Panc1 (cell line): ENCODE data around the gene RANGRF. TPM values are rescaled to one million over a fixed set of nuclear protein-coding genes. Genes with fewer than 3 reads are reported as not detected.

Experiments
- ATAC-seq: fragments of 200-7000 bp; cut with Tn5 transposase; 2 replicates; pipeline ENCODE4 v1.9.1; 2020; ENCODE audit warnings: mild to moderate bottlenecking, moderate library complexity
- BruUV-seq: library from RNA; stranded (reverse); fragments of 400-500 nt; replicated peaks from 2 replicates; lab custom pipeline; 2021; lab: Mats Ljungman, UMichigan
- CTCF ChIA-PET: fragments of 300-600 bp; sonication (Branson Sonifier 250); formaldehyde crosslinking; loops from one replicate; lab custom pipeline; 2022; ENCODE audit warnings: antibody characterized with exemption; lab: Charles Lee
- POLR2A ChIA-PET: fragments of 300-600 bp; sonication (Branson Sonifier 250); formaldehyde crosslinking; loops from one replicate; lab custom pipeline; 2022; ENCODE audit warnings: antibody characterized with exemption; lab: Charles Lee
- DNase-seq: peaks from one replicate; pipeline ENCODE4 v3.0.0-alpha.2; 2010; ENCODE audit warnings: low read depth, low spot score
- H3K27ac ChIP-seq: 2 replicates; pipeline ENCODE4 v1.5.1; 2011; ENCODE audit warnings: mild to moderate bottlenecking, low read length, inconsistent platforms
- H3K27me3 ChIP-seq: fragments of 200-500 bp; sonication (Bioruptor generic); 2 replicates; pipeline ENCODE4 v1.6.0; 2014; ENCODE audit warnings: low read length, inconsistent platforms; ENCODE audit not compliant: control insufficient read depth, insufficient read depth
- H3K36me3 ChIP-seq: fragments of 200-500 bp; sonication (Bioruptor generic); 2 replicates; pipeline ENCODE4 v1.5.1; 2014; ENCODE audit warnings: inconsistent platforms, mild to moderate bottlenecking, low read length, moderate library complexity; ENCODE audit not compliant: control insufficient read depth, insufficient read depth
- H3K4me1 ChIP-seq: 2 replicates; pipeline ENCODE4 v1.5.1; 2011; ENCODE audit warnings: inconsistent platforms, mild to moderate bottlenecking, low read length, moderate library complexity; ENCODE audit not compliant: control insufficient read depth, insufficient read depth
- H3K4me3 ChIP-seq, 2 experiments: 2 replicates each; pipeline ENCODE4 v1.5.1; 2011 to 2012; ENCODE audit warnings: low read depth in 2 of 2, low read length in 2 of 2, mild to moderate bottlenecking in 2 of 2, inconsistent platforms in 1 of 2, moderate library complexity in 1 of 2
- H3K9me3 ChIP-seq: fragments of 200-500 bp; sonication (Bioruptor generic); 2 replicates; pipeline ENCODE4 v1.5.1; 2014; ENCODE audit warnings: low read depth, mild to moderate bottlenecking, inconsistent platforms, low read length, moderate library complexity; ENCODE audit not compliant: control insufficient read depth, insufficient read depth
- POLR2AphosphoS5 ChIP-seq: IDR thresholded peaks from 2 replicates; pipeline ENCODE4 v1.6.1; 2012; ENCODE audit warnings: mild to moderate bottlenecking, low read depth, low read length, moderate library complexity
- SIN3A ChIP-seq: IDR thresholded peaks from 2 replicates; pipeline ENCODE4 v1.6.1; 2012; ENCODE audit warnings: low read depth, mild to moderate bottlenecking, low read length, moderate library complexity, borderline replicate concordance; ENCODE audit not compliant: insufficient read depth
- TCF7L2 ChIP-seq: IDR thresholded peaks from 2 replicates; pipeline ENCODE4 v1.6.1; 2011; ENCODE audit warnings: mild to moderate bottlenecking, low read depth, low read length, inconsistent platforms
- in situ Hi-C: cut with HindIII; loops from 2 replicates; pipeline ENCODE4 v1.10.0; 2016; ENCODE audit warnings: low sequenced_read_pairs, low pct_unique_long_range_greater_than_20kb
- intact Hi-C: fragments of 100-400 bp; cut with micrococcal nuclease; formaldehyde crosslinking; loops from one replicate; pipeline ENCODE4 v1.10.0; 2022; ENCODE audit not compliant: unreplicated experiment
- total RNA-seq: library from RNA; stranded (reverse); gene quantifications from one replicate; pipeline ENCODE4 v1.2.1, GENCODE V29; 2021; ENCODE audit not compliant: unreplicated experiment
- TF ChIP-seq, protein P1 (sequence below): fragments of 450-650 bp; IDR thresholded peaks from 2 replicates; pipeline ENCODE4 v1.5.1; 2017; ENCODE audit warnings: mild to moderate bottlenecking
- TF ChIP-seq, protein P2 (sequence below), 2 experiments: IDR thresholded peaks; 2 replicates each; pipeline ENCODE4 v1.6.1; 2011 to 2012; ENCODE audit warnings: low read depth in 2 of 2, control low read depth in 1 of 2, low read length in 1 of 2, mild to moderate bottlenecking in 1 of 2, moderate library complexity in 1 of 2; ENCODE audit not compliant: insufficient read depth in 1 of 2

Gene RANGRF
- total RNA-seq, 1 experiment from 2014 or later, result 16.7 TPM

DNA sequence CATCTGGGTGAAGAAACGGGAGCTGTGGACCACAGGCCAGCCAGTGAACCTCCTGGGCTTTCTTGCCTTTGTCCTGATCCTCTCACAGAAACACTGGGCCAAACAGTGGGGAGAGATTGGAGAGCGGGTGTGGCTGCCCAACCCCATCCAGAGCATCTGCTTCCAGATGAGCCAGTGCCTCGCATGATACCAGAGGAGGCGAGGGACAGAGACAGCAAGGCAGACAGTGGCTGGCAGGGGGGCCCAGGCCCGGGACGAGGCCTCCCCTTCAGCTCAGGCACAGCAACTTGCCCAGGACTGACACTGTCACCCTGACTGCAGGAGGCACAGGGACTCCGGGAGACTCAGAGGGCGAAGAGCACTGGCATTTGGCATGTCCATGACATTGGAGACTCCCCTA is 33.6 kb downstream of the RANGRF start:
- no TSS peak for BruUV-seq
- Histone ChIP-seq H3K4me3 (no peak overlapping the region), H3K36me3 (no peaks in the 10 kb centered on the region), H3K9me3 (no peaks in the 10 kb centered on the region), H3K27ac (no peak overlapping the region), H3K27me3 (no peaks in the 10 kb centered on the region), H3K4me1 (no peaks in the 10 kb centered on the region)
- DNase-seq, result no peak
- intact Hi-C loops (no loop called here), in situ Hi-C loops (no loop called here)
- ATAC-seq, result no peak
- CTCF ChIA-PET, result no interaction called here
- POLR2A ChIA-PET, result no interaction called here
- TF ChIP-seq, protein P1, sequence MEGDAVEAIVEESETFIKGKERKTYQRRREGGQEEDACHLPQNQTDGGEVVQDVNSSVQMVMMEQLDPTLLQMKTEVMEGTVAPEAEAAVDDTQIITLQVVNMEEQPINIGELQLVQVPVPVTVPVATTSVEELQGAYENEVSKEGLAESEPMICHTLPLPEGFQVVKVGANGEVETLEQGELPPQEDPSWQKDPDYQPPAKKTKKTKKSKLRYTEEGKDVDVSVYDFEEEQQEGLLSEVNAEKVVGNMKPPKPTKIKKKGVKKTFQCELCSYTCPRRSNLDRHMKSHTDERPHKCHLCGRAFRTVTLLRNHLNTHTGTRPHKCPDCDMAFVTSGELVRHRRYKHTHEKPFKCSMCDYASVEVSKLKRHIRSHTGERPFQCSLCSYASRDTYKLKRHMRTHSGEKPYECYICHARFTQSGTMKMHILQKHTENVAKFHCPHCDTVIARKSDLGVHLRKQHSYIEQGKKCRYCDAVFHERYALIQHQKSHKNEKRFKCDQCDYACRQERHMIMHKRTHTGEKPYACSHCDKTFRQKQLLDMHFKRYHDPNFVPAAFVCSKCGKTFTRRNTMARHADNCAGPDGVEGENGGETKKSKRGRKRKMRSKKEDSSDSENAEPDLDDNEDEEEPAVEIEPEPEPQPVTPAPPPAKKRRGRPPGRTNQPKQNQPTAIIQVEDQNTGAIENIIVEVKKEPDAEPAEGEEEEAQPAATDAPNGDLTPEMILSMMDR, result no peak
- no peak for TF ChIP-seq TCF7L2
- TF ChIP-seq, protein P2, sequence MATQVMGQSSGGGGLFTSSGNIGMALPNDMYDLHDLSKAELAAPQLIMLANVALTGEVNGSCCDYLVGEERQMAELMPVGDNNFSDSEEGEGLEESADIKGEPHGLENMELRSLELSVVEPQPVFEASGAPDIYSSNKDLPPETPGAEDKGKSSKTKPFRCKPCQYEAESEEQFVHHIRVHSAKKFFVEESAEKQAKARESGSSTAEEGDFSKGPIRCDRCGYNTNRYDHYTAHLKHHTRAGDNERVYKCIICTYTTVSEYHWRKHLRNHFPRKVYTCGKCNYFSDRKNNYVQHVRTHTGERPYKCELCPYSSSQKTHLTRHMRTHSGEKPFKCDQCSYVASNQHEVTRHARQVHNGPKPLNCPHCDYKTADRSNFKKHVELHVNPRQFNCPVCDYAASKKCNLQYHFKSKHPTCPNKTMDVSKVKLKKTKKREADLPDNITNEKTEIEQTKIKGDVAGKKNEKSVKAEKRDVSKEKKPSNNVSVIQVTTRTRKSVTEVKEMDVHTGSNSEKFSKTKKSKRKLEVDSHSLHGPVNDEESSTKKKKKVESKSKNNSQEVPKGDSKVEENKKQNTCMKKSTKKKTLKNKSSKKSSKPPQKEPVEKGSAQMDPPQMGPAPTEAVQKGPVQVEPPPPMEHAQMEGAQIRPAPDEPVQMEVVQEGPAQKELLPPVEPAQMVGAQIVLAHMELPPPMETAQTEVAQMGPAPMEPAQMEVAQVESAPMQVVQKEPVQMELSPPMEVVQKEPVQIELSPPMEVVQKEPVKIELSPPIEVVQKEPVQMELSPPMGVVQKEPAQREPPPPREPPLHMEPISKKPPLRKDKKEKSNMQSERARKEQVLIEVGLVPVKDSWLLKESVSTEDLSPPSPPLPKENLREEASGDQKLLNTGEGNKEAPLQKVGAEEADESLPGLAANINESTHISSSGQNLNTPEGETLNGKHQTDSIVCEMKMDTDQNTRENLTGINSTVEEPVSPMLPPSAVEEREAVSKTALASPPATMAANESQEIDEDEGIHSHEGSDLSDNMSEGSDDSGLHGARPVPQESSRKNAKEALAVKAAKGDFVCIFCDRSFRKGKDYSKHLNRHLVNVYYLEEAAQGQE (IDR thresholded peaks at IDR 0.05; ENCODE audit: insufficient read depth in 1 of 2, low read depth in 2 of 2, low read length in 1 of 2), result no peak
- TF ChIP-seq SIN3A, result no peak
- no peak for TF ChIP-seq POLR2AphosphoS5

DNA sequence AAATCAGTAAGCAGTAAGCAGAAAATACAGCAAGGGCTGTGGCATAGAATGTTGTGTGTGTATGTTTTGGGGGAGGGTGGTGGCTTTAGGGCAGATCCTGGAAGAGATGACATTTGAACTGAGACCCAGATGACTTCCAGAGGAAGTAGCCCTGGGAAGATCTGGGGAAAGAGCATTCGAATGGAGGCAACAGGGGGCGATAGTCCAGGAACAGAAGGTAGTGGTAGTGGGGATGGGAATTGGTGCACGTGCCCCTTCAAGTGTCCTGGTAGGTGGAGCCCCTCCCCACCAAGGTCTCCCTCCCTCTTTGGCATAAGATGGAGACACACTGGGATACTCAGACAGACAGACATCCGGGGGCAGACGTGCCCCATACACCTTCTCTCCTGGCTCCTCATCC is 35.7 kb downstream of the RANGRF start:
- ChIA-PET CTCF (no interaction called here), POLR2A (no interaction called here)
- Histone ChIP-seq H3K4me1 (no peaks in the 10 kb centered on the region), H3K9me3 (no peaks in the 10 kb centered on the region), H3K27me3 (no peaks in the 10 kb centered on the region), H3K36me3 (no peaks in the 10 kb centered on the region), H3K27ac (no peak overlapping the region), H3K4me3 (no peak overlapping the region)
- ATAC-seq (no peak), DNase-seq (no peak)
- intact Hi-C loops (no loop called here), in situ Hi-C loops (no loop called here)
- BruUV-seq, result no TSS peak
- TF ChIP-seq, protein P2 (IDR thresholded peaks at IDR 0.05; ENCODE audit: insufficient read depth in 1 of 2, low read depth in 2 of 2, low read length in 1 of 2), result no peak
- TF ChIP-seq, protein P1, result no peak
- no peak for TF ChIP-seq POLR2AphosphoS5
- TF ChIP-seq SIN3A, result no peak
- TF ChIP-seq TCF7L2, result no peak
